DOHH2 (cell line): ENCODE results near the gene UXS1.

Experiments used
- H3F3A ChIP-seq: fragments of 200-600 bp; sonication (generic), shearing (Covaris generic); 2 replicates; pipeline ENCODE4 v1.6.0; 2016; ENCODE audit warnings: antibody characterized with exemption, mild to moderate bottlenecking; ENCODE audit not compliant: control insufficient read depth, insufficient read depth
- H3K27ac ChIP-seq: fragments of 200-600 bp; sonication (generic); 2 replicates; pipeline ENCODE4 v1.5.1; 2014; ENCODE audit warnings: low read depth, mild to moderate bottlenecking, low read length, moderate library complexity
- H3K27me3 ChIP-seq: fragments of 200-600 bp; sonication (generic); 2 replicates; pipeline ENCODE4 v1.6.1; 2014; ENCODE audit warnings: mild to moderate bottlenecking, low read length, mixed read lengths; ENCODE audit not compliant: control insufficient read depth
- H3K36me3 ChIP-seq: fragments of 200-600 bp; sonication (generic); 2 replicates; pipeline ENCODE4 v1.6.1; 2014; ENCODE audit warnings: mild to moderate bottlenecking, low read length, moderate library complexity, mixed read lengths; ENCODE audit not compliant: control insufficient read depth
- H3K4me1 ChIP-seq: fragments of 200-600 bp; sonication (generic); 2 replicates; pipeline ENCODE4 v1.6.1; 2014; ENCODE audit warnings: mild to moderate bottlenecking, low read length, mixed read lengths; ENCODE audit not compliant: control insufficient read depth
- H3K4me2 ChIP-seq: fragments of 200-600 bp; sonication (generic); 2 replicates; pipeline ENCODE4 v1.6.0; 2014; ENCODE audit warnings: mild to moderate bottlenecking, low read length, moderate library complexity
- H3K4me3 ChIP-seq: fragments of 200-600 bp; sonication (generic); 2 replicates; pipeline ENCODE4 v1.5.1; 2014; ENCODE audit warnings: mild to moderate bottlenecking, low read length, mixed read lengths
- H3K79me2 ChIP-seq: fragments of 200-600 bp; sonication (generic); 2 replicates; pipeline ENCODE4 v1.6.1; 2014; ENCODE audit warnings: mild to moderate bottlenecking, low read length, mixed read lengths; ENCODE audit not compliant: control insufficient read depth
- H3K9me2 ChIP-seq: fragments of 200-600 bp; sonication (generic); replicated peaks from 2 replicates; pipeline ENCODE4 v1.6.1; 2014; ENCODE audit warnings: mild to moderate bottlenecking, low read length, mixed read lengths; ENCODE audit not compliant: control insufficient read depth
- H3K9me3 ChIP-seq: fragments of 200-600 bp; sonication (generic); 2 replicates; pipeline ENCODE4 v1.6.1; 2014; ENCODE audit warnings: antibody characterized with exemption, low read length, mixed read lengths; ENCODE audit not compliant: control insufficient read depth, insufficient read depth
- H4K20me1 ChIP-seq: fragments of 200-600 bp; sonication (generic); 2 replicates; pipeline ENCODE4 v1.6.0; 2014; ENCODE audit warnings: low read depth, mild to moderate bottlenecking, antibody characterized with exemption, low read length, moderate library complexity; ENCODE audit not compliant: control insufficient read depth, insufficient read depth
- EZH2phosphoT487 ChIP-seq: fragments of 200-600 bp; sonication (generic); IDR thresholded peaks from 2 replicates; pipeline ENCODE4 v1.6.1; 2017; ENCODE audit warnings: borderline replicate concordance, mild to moderate bottlenecking, antibody characterized with exemption, low read length, moderate library complexity, mixed read lengths
- TF ChIP-seq, protein P1 (sequence below): fragments of 200-600 bp; sonication (generic); IDR thresholded peaks from one replicate; pipeline ENCODE4 v1.5.1; 2014; ENCODE audit warnings: antibody characterized with exemption, mild to moderate bottlenecking, low read depth, low read length; ENCODE audit not compliant: poor library complexity, severe bottlenecking

UXS1 gene

GRCh38 chr2:106189325-106189724 lies 4.8 kb downstream of the UXS1 start:
- Histone ChIP-seq H3K9me2 (no peaks in the 10 kb centered on the region), H3K4me3 (no peak overlapping the region), H3K79me2 (peaks cover 70% of the 10 kb centered on the region), H4K20me1 (peaks cover 9% of the 10 kb centered on the region), H3K27ac (no peak overlapping the region), H3F3A (no peaks in the 10 kb centered on the region), H3K4me1 (peaks cover 20% of the 10 kb centered on the region), H3K27me3 (no peaks in the 10 kb centered on the region; the same call in 1 of the 2 replicates), H3K4me2 (no peak overlapping the region), H3K9me3 (no peaks in the 10 kb centered on the region), H3K36me3 (no peaks in the 10 kb centered on the region)
- no peak for TF ChIP-seq EZH2phosphoT487
- TF ChIP-seq, protein P1, sequence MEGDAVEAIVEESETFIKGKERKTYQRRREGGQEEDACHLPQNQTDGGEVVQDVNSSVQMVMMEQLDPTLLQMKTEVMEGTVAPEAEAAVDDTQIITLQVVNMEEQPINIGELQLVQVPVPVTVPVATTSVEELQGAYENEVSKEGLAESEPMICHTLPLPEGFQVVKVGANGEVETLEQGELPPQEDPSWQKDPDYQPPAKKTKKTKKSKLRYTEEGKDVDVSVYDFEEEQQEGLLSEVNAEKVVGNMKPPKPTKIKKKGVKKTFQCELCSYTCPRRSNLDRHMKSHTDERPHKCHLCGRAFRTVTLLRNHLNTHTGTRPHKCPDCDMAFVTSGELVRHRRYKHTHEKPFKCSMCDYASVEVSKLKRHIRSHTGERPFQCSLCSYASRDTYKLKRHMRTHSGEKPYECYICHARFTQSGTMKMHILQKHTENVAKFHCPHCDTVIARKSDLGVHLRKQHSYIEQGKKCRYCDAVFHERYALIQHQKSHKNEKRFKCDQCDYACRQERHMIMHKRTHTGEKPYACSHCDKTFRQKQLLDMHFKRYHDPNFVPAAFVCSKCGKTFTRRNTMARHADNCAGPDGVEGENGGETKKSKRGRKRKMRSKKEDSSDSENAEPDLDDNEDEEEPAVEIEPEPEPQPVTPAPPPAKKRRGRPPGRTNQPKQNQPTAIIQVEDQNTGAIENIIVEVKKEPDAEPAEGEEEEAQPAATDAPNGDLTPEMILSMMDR: no peak

- Histone ChIP-seq H3K36me3 (no peaks in the 10 kb centered on the region), H3K4me3 (no peak overlapping the region), H3K27ac (no peak overlapping the region), H3K9me2 (no peaks in the 10 kb centered on the region), H3K9me3 (no peaks in the 10 kb centered on the region), H3K4me1 (peaks cover 11% of the 10 kb centered on the region), H4K20me1 (peaks cover 4% of the 10 kb centered on the region; the same call in 1 of the 2 replicates), H3K79me2 (peaks cover 64% of the 10 kb centered on the region), H3F3A (no peaks in the 10 kb centered on the region), H3K4me2 (no peak overlapping the region), H3K27me3 (no peaks in the 10 kb centered on the region)
- no peak for TF ChIP-seq EZH2phosphoT487
- TF ChIP-seq, protein P1: no peak
Measured at GRCh38 chr2:106187273-106187891, 6.7 kb downstream of the UXS1 start.

GRCh38 chr2:106185475-106186184 lies 8.5 kb downstream of the UXS1 start:
- H3K36me3 ChIP-seq: no peaks in the 10 kb centered on the region
- no peaks in the 10 kb centered on the region for H4K20me1 ChIP-seq
- H3K27me3 ChIP-seq: no peaks in the 10 kb centered on the region
- H3K9me2 ChIP-seq: no peaks in the 10 kb centered on the region
- peaks cover 11% of the 10 kb centered on the region for H3K4me1 ChIP-seq
- no peak for TF ChIP-seq EZH2phosphoT487
- TF ChIP-seq, protein P1: no peak
- H3F3A ChIP-seq: no peaks in the 10 kb centered on the region
- no peak overlapping the region for H3K4me3 ChIP-seq
- H3K27ac ChIP-seq: no peak overlapping the region
- peaks cover 54% of the 10 kb centered on the region for H3K79me2 ChIP-seq
- H3K4me2 ChIP-seq: no peak overlapping the region
- H3K9me3 ChIP-seq: no peaks in the 10 kb centered on the region
